Lower lobe of right lung (tissue), 2 donors: ENCODE data around the gene CCL20. TPM values are rescaled to one million over a fixed set of nuclear protein-coding genes. Genes with fewer than 3 reads are reported as not detected.

ENCODE experiments used
- ATAC-seq, 2 donors: fragments of 200-7000 bp; cut with Tn5 transposase; one replicate each; pipeline ENCODE4 v1.9.1; 2020 to 2022; ENCODE audit warnings: mild to moderate bottlenecking in 2 of 2, moderate library complexity in 2 of 2
- DNase-seq: peaks from one replicate; pipeline ENCODE4 v3.0.0-alpha.2; 2020
- H3K27ac ChIP-seq: fragments of 200-600 bp; one replicate; pipeline ENCODE4 v1.8.0; 2022
- H3K27me3 ChIP-seq: fragments of 200-600 bp; one replicate; pipeline ENCODE4 v1.8.0; 2022; ENCODE audit warnings: low read depth
- H3K36me3 ChIP-seq: fragments of 200-600 bp; one replicate; pipeline ENCODE4 v1.8.0; 2022; ENCODE audit warnings: mild to moderate bottlenecking
- H3K4me1 ChIP-seq: fragments of 200-600 bp; one replicate; pipeline ENCODE4 v1.8.0; 2022
- H3K4me3 ChIP-seq: fragments of 200-600 bp; one replicate; pipeline ENCODE4 v1.8.0; 2022; ENCODE audit warnings: mild to moderate bottlenecking
- H3K9me3 ChIP-seq: fragments of 200-600 bp; one replicate; pipeline ENCODE4 v1.8.0; 2022
- intact Hi-C: fragments of 100-400 bp; cut with DNase I; formaldehyde crosslinking; loops from one replicate; pipeline ENCODE4 v1.11.0; 2022
- total RNA-seq: library from RNA; stranded (reverse); fragmentation: NEBNext Ultra II Directional; extraction: Animal tissue kit (Norgen Biotek cat#: 25700); gene quantifications from one replicate; pipeline ENCODE4 v1.2.1, GENCODE V29; 2021
- TF ChIP-seq, protein P1 (sequence below): fragments of 200-600 bp; IDR thresholded peaks from one replicate; pipeline ENCODE4 v1.8.0; 2022; ENCODE audit warnings: antibody characterized with exemption, mild to moderate bottlenecking
- donor health status: DM: no; HTN: yes; CAD: no; lungs with severe emphysema.

The CCL20 gene
- total RNA-seq, 1 donor from 2014 or later: 1.6 TPM

DNA sequence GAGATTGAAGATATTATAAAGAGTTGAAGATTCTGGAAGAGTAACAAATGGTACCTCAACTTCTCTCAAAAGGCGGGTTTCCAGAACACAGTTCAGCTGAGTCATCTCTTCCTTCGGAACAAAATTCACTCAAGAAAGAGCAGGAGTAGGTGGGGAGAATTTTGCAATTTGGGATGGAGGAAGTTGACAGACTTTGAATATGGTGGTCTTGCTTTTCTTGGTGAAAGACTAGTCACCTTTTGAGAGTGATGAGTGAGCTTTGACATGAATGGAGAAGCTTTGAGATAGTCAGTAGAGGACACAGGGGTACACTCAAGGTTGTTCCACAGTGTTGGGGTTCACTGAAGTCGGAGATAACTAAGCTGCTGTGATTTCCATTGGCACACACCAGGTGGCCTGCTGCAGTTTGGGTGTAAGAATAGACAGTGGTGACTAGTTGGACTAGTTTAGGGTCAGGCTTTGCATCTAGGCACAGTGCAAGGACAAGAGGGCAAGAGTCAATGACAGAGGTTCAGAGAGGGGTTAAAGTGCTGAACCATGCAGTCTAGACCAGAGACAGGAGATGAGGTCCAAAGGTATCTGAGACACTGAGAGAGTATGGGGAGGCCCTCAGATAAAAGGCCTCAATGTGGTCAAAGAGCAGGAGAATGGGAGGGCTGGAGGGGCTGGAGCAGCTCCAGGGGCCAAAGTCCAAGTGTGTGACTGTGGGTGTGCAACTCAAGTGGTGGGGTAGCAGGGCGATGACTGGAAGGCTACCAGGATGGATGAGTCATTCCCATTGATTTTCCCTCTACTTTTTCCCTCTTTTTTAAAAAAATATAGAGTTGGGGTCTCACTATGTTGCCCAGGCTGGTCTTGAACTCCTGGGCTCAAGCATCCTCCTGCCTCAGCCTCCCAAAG is 7.7 kb downstream of the CCL20 start:
- DNase-seq: no peak
- TF ChIP-seq, protein P1, sequence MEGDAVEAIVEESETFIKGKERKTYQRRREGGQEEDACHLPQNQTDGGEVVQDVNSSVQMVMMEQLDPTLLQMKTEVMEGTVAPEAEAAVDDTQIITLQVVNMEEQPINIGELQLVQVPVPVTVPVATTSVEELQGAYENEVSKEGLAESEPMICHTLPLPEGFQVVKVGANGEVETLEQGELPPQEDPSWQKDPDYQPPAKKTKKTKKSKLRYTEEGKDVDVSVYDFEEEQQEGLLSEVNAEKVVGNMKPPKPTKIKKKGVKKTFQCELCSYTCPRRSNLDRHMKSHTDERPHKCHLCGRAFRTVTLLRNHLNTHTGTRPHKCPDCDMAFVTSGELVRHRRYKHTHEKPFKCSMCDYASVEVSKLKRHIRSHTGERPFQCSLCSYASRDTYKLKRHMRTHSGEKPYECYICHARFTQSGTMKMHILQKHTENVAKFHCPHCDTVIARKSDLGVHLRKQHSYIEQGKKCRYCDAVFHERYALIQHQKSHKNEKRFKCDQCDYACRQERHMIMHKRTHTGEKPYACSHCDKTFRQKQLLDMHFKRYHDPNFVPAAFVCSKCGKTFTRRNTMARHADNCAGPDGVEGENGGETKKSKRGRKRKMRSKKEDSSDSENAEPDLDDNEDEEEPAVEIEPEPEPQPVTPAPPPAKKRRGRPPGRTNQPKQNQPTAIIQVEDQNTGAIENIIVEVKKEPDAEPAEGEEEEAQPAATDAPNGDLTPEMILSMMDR: no peak
- no peaks in the 10 kb centered on the region for H3K9me3 ChIP-seq
- H3K27ac ChIP-seq: no peak overlapping the region
- H3K4me1 ChIP-seq: peaks cover 11% of the 10 kb centered on the region
- ATAC-seq: no peak
- intact Hi-C loops: no loop called here
- H3K36me3 ChIP-seq: no peaks in the 10 kb centered on the region
- no peaks in the 10 kb centered on the region for H3K27me3 ChIP-seq
- H3K4me3 ChIP-seq: no peak overlapping the region

DNA sequence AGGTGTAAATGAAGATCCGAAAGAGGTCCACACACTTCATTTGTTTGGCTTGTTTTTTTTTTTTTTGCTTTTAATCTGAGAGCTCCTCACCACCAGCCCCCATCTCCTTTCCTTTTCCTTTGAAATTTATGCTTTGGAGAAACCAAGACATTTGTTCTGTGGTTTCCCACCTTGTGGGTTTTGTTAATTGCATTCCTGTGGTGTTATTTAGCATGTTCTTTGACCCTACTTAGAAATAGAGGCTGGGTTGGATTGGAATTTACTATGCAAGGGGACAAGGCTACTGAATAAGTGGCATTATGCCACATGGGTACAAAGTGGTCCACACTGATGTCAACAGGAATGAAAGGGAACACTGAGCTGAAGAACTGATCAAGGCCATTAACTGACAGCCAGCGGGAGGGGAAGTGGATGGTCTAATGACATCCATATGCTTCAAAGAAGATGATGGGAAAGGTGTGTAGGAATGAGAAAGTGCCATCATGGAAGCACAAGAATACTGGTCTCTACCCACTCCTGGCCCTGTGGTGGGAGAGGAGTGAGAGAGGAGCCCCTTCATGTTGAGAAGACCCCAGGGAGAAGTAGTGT is 8.9 kb downstream of the CCL20 start:
- Histone ChIP-seq H3K4me3 (no peak overlapping the region), H3K27me3 (no peaks in the 10 kb centered on the region), H3K27ac (no peak overlapping the region), H3K9me3 (no peaks in the 10 kb centered on the region), H3K4me1 (peaks cover 10% of the 10 kb centered on the region), H3K36me3 (no peaks in the 10 kb centered on the region)
- DNase-seq (no peak), ATAC-seq (no peak)
- intact Hi-C loops: no loop called here
- TF ChIP-seq, protein P1: no peak

DNA sequence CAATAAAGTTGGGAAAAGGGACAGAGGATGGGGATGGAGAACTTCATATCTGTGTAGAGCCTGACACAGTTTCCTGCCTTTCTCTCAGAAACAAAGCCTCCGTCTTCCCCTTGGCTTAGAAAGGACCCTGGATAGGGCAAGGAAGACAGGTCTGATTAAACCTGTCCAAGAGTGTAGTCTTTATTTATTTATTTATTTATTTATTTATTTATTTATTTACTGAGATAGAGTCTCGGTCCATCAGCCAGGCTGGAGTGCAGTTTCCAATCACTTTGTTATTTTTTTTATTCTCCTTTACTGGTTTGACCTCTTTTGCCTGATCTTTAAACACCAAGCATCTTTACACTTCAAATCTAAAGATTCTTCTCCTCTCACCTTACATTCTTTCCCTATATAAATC is 10.3 kb downstream of the CCL20 start:
- ATAC-seq: no peak
- H3K9me3 ChIP-seq: no peaks in the 10 kb centered on the region

DNA sequence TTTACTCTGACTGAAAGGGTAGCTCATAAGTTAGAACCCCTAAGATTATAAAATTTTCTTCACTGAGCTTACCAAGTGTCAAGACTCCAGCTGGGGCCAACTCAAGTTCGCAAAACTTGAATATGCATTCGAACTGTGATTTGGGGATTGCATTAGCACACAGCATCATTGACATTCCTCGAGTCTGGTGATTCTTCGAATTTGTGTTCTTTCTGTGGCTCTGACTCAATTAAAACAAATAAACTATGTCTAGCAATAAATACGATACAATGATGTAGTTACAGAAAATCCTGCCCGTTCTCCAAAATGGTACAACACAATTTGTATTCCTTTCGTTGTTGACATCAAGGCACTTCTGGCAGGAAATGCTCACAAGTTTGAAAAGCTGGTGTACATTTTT is 11.1 kb downstream of the CCL20 start:
- no peaks in the 10 kb centered on the region for H3K27me3 ChIP-seq
- no peak overlapping the region for H3K27ac ChIP-seq
- H3K4me1 ChIP-seq: no peaks in the 10 kb centered on the region
- ATAC-seq (no peak), DNase-seq (no peak)
- no peaks in the 10 kb centered on the region for H3K36me3 ChIP-seq
- no peaks in the 10 kb centered on the region for H3K9me3 ChIP-seq
- H3K4me3 ChIP-seq: no peak overlapping the region
- intact Hi-C loops: no loop called here
- TF ChIP-seq, protein P1: no peak

More for the DNA sequence above, 10.3 kb downstream of the CCL20 start:
- Histone ChIP-seq H3K36me3 (no peaks in the 10 kb centered on the region), H3K4me3 (no peak overlapping the region), H3K27me3 (no peaks in the 10 kb centered on the region), H3K4me1 (no peaks in the 10 kb centered on the region), H3K27ac (no peak overlapping the region)
- DNase-seq: no peak
- intact Hi-C loops: no loop called here
- TF ChIP-seq, protein P1: no peak

DNA sequence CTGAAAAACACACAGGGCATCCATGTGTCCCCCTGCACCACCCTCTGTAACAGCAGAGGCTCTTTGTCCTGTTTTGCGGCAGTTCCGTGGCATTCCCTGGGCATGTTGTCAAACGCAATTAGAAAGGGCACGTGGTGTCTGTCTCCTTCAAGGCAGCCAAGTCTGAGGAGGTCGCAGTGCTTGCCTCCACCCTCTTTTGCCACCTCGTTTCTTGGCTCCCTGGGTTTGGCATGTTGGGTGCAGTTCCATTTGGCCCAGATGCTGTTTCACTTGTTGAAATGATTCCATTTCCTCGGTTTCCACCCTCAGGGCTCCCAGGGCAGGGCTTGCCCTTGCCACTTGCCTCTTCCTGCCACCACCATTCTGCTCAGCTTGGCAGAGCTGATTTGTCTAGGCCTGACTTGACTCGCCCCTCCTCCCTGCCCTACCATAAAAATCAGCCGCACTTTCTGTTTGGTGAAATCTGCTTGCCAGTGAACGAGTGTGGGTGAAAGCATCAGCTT is 12.4 kb downstream of the CCL20 start:
- TF ChIP-seq, protein P1: no peak
- H3K4me1 ChIP-seq: no peaks in the 10 kb centered on the region
- no peak overlapping the region for H3K4me3 ChIP-seq
- no peak for ATAC-seq
- H3K36me3 ChIP-seq: no peaks in the 10 kb centered on the region
- no peaks in the 10 kb centered on the region for H3K9me3 ChIP-seq
- DNase-seq: no peak
- intact Hi-C loops: no loop called here
- no peak overlapping the region for H3K27ac ChIP-seq
- no peaks in the 10 kb centered on the region for H3K27me3 ChIP-seq
